ENCODE results near the gene VAPB. TPM values are rescaled to one million over a fixed set of nuclear protein-coding genes. Genes with fewer than 3 reads are reported as not detected.
"Not testable (repeated sequence)": the region's sequence is repeated elsewhere in the genome, so short reads cannot be mapped to it uniquely, and the experiment has no call there.

VAPB gene, protein sequence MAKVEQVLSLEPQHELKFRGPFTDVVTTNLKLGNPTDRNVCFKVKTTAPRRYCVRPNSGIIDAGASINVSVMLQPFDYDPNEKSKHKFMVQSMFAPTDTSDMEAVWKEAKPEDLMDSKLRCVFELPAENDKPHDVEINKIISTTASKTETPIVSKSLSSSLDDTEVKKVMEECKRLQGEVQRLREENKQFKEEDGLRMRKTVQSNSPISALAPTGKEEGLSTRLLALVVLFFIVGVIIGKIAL
- 10.1 and 17.6 TPM in 2 replicates for total RNA-seq

DNA sequence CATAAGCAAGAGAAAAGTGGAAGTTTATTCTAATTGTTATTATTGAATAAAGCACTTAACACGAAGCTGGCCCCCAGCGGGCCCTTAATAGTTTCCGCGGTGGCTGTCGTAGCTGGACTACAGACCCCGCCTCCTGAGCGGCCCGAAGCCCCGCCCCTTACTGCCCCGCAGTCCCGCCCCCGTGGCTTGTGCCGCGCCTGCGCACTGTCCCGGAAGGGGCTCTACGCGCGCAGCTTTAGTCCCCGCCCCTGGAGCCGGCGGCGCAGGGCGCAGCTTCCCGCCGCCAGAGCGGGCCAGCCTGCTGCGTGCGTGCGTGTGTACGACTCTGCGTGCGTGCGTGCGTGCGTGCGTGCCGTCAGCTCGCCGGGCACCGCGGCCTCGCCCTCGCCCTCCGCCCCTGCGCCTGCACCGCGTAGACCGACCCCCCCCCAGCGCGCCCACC, at the start of gene VAPB:
VAPB (plus strand) TSS at position 348 of the 442 bp plus-strand sequence. CDS start 231 bp downstream, outside the sequence.
- peak; percentile 72 for DNase-seq (ENCODE audit: extremely low read depth, low read depth, low spot score)

DNA sequence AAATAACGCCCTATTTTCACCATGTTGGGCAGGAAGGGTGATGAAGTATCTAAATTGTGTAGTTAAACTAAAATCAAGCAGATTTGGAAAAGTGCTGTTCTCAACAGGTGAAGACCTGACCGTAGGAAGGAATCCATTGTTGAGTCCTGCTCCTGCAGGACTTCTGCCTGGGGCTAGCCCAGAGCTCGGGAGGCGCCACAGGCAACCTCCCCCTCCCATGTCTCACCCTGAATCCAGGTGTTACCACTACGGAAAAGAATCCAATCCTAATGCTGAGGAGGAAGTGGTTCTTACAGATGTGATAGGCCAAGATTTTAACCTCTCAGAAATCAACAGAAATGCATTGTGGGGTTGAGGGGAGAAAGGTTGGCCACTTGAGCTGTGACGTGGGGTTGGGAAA, 49.3 kb upstream of the VAPB start:
- no peak for DNase-seq (ENCODE audit: extremely low read depth, low read depth, low spot score)

GRCh38 chr20:58340151-58340550, 48.9 kb upstream of the VAPB start:
- no peak for DNase-seq (ENCODE audit: extremely low read depth, low read depth, low spot score)

DNA sequence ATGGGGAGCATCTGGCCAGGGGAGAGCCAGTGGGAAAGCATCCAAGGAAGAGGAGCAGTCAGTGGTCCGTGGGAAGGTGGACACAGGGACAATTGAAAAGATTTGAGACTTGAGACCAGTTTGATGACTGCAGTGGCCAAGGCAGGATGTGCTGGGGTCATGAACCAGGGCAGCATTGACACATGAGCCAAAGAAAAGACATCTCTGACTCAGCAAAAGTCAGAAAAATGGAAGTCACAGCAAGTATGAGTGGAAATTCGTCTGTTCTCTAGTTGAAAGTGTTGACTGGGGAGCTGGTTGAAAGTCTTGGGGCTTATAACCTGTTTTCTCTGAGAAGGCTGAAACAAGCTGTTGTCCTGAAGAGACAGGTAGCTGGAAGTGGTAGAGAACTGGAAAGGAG, 48.2 kb upstream of the VAPB start:
- no peak for DNase-seq (ENCODE audit: extremely low read depth, low read depth, low spot score)

DNA sequence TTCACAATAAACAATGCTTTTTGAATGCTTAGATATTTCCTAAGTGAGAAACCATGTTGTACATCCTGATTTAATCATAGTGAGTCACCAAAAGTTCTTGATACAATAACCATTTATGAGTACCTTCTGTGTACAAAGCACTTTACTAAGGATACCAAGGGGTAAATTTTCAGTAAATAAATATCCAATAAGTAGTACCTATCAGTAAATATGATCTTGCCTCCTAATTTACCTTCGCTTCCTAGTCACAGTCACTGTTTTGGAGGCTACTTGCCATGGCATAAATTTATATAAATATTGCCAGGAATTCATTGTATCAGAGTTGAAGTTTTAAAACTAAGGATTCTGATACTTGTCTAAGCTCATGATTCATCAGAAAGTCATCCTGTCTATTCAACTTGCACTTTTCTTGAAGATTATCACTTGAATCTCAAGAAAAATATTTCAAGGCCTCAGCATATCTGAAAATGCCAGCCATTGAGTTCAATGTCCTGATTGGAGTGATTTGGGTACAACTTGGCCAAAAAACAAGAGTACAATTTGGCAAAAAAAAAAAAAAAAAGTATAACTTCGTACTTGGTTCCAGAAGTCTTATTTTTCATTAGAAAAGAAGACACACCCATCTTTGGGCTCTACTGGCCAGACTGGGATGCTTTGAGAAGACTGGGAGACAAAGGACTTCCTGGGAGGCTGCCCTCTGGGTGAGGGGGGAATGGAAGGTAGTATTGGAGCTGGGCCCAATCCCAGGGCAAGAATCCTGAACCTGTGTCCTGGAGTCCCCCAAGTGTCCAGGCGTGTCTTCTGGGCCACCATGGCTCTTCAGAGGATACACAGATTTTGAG, 46.7 kb upstream of the VAPB start:
- DNase-seq (ENCODE audit: extremely low read depth, low read depth, low spot score) = peak; percentile 33

GRCh38 chr20:58344741-58345140, 44.3 kb upstream of the VAPB start:
- DNase-seq (ENCODE audit: extremely low read depth, low read depth, low spot score) = no peak

DNA sequence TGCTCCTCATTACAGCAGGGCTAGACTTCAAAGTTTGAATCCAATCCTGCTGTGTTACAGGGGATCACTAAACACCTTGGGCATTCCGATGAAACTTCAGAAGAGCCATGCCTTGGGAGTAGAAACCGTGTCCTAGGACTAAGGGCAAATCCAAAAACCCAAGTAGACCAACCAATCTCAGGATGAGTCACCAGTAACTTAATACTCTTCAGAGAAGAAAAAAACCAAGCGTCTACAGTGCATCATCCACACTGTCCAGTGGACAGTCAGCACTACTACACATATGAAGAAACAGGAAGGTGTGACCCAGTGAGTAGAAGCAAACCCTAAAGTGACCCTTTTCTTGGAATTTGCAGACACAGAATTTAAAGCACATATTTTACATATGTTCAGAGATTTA, 39.5 kb upstream of the VAPB start:
- DNase-seq (ENCODE audit: extremely low read depth, low read depth, low spot score) = no peak

- no peak for DNase-seq (ENCODE audit: extremely low read depth, low read depth, low spot score)
These were observed 36.6 kb upstream of the VAPB start for GRCh38 chr20:58352468-58352867.

GRCh38 chr20:58359441-58359840, 29.6 kb upstream of the VAPB start:
- no peak for DNase-seq (ENCODE audit: extremely low read depth, low read depth, low spot score)

- DNase-seq (ENCODE audit: extremely low read depth, low read depth, low spot score) = no peak
These were observed 28.1 kb upstream of the VAPB start for GRCh38 chr20:58360936-58361335.

DNA sequence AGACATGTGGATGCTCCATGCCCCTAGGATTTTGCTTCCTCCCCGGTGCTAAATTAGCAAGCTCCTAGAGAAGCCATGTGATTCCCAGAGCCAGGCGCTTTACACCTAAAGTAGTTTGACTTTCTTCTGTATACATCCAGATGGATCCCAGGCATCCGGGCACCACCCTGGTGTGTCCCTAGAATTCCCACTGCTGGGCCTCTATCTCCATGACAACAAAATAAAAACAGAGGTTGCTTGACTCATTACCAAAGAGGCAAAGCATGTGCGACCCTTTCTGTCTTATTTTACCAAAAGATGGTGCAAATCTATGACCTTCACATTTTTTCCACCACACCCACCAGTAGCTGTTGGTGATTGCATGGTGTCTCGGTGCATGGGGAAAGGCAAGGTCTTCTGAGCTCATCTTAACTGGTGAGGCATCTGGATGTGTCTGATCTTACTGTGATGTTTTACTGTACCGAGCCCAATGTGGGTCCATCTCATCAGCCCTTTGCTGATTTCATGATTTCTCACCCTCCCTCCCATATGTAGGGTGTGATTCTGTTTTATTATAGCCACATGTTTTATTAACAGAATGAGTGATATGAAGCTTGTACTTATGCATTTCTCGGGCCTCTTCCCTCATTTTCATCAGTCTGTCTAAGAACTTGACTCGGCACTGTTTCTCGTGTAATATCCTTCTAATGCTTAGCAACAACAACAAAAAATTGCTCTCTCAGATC, 27.4 kb upstream of the VAPB start:
- DNase-seq (ENCODE audit: extremely low read depth, low read depth, low spot score) = no peak

DNA sequence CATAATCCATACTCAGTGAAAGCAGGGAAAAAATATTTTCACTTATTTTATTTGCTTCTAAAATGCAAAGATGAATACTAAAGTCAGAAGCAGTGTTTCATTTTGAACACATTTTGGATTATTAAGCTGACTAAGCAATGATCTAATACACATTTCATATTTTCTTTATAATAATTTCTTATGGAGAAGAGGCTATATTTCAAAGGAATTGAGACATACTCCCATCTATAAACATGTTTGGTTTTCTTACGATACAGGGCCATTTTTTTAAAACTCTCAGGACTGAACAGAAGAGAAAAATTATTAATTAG, 26.9 kb upstream of the VAPB start:
- DNase-seq (ENCODE audit: extremely low read depth, low read depth, low spot score) = no peak

GRCh38 chr20:58362970-58363369, 26.1 kb upstream of the VAPB start:
- DNase-seq (ENCODE audit: extremely low read depth, low read depth, low spot score) = no peak

- no peak for DNase-seq (ENCODE audit: extremely low read depth, low read depth, low spot score)
These were observed 22.2 kb upstream of the VAPB start for GRCh38 chr20:58366866-58367265.

DNA sequence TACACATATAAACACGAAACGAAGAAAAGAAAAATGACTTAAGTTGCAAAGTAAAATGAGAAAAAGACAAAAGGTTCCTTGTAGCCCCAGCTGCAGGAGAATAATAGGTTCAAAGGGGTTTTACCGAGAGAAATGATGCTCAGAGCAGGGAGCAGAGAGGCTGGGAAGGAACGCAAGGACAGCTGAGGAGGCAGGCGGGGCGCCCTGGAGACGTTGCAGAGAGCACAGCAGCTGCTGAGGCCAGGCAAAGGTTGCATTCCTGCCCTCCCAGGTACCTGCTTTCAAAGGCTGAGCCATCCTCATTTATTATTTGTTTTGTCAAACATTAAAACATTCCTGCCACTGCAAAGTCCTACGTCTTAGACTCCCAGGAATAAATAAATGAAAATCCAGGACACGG, 16.2 kb upstream of the VAPB start:
- DNase-seq (ENCODE audit: extremely low read depth, low read depth, low spot score) = no peak

DNA sequence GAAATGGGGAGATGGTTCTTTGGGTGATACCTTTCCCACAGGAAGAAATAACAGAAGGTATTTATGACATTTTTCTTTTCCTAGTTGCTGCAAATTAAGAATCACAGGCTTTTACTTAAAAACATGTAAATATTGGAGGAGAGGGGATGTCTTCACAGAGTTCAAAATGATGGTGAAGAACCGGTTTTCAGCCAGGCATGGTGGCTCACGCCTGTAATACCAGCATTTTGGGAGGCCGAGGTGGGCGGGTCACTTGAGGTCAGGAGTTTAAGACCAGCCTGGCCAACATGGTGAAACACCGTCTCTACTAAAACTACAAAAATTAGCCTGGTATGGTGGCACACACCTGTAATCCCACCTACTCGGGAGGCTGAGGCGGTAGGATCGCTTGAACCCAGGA, 15.7 kb upstream of the VAPB start:
- DNase-seq (ENCODE audit: extremely low read depth, low read depth, low spot score) = not testable (repeated sequence)

DNA sequence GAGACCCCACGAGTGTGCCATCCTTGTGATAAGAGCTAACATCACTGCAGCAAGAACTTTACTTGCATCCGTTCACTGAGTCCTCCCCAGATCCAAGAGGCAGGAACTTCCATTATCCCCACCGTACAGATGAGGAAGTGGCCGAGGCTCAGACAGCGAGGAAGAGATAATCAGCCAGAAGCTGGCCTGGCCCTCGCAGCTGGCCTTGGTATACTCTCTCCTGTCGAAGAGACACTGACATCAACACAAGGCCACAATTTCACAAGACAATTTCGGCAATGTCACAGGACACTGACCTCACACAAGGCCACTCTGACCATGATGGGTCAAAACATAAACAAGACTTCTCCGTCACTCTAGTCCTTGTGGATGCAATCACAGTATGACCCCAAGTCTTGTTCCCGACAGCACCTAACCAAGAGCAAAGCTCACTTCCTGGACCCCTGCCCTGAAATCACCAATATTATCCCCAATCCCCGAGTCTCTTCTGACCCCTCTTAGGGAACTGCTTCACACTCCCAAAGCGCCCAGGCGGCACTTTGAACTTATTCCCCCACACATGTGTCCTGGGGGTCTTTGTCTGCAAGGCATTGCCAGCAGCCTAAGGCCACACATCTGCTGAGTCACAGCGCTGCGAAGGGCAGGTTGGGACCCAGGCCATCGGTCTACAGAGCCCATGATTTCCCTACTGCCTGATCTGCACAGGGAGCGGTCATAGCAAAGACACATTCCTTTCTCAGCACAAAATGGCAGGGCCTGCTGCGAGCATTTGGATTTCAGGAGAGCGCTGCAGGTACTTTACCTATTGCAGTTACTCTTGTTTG, 14.8 kb upstream of the VAPB start:
- no peak for DNase-seq (ENCODE audit: extremely low read depth, low read depth, low spot score)

DNA sequence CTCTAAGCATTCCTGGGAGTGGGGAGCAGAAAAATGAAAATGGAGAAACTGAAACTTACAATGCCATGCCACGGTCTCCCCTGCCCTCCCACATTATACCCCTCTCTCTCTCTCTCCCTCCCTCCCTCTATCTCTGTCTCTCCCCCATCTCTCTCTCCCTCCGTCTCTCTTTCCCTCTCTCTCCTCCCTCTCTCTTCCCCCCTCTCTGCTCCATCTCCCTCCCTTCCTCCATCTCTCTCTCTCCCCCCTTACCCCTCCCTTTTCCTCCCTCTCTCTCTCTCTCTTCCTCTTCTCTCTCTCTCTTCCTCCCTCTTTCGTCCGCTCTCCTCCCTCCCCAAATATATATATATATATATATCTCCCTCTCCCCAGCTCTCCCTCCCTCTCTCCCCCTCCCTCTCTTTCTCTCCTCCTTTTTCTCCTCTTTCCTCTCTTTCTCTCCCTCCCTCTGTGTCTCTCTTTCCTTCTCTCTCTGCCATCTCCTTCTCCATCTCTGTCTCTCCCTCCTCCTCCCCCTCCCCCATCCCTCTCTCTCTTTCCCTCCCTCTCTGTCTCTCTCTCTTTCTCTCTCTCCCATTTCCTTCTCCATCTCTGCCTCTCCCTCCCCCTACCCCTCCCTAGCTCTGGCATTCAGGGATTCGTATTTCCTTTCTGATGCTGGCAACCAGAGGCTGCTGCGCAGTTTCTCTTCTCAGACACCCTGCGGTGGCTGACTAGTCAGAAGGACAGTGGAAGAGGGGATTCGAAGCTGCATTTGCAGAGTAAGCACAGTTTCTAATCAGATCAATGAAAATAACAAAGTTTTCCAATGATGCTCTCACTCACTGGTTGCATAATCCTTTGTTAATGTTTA, 13.9 kb upstream of the VAPB start:
- no peak for DNase-seq (ENCODE audit: extremely low read depth, low read depth, low spot score)

GRCh38 chr20:58375759-58376352, 13.2 kb upstream of the VAPB start:
- no peak for DNase-seq (ENCODE audit: extremely low read depth, low read depth, low spot score)

DNA sequence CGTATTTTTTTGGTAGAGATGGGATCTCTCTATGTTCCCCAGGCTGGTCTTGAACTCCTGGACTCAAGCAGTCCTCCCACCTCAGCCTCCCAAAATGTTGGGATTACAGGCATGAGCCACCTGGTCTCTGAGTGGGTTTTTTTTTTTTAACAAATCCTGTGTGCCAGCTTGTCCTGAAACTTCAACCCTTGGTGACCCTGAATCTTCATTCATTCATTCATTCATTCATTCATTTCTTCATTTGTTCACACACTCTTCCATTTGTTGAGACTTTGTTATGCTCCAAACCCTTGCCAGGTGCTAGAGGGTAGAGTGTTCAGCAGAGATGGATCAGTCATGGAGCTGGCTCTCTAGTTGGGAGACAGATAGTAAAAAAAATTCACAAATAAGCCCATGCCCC, 12.0 kb upstream of the VAPB start:
- DNase-seq (ENCODE audit: extremely low read depth, low read depth, low spot score) = no peak
